HL-60 (cell line): ENCODE data around the gene PLD5.

ENCODE experiments used
- DNase-seq, 2 experiments: peaks; one replicate each; pipeline ENCODE4 v3.0.0-alpha.2; 2010 to 2020; ENCODE audit warnings: low read depth in 1 of 2, low spot score in 1 of 2
- H3K27ac ChIP-seq: fragments of 250-450 bp; sonication (Bioruptor Pico); replicated peaks from 2 replicates; pipeline ENCODE4 v1.5.1; 2020; ENCODE audit warnings: mild to moderate bottlenecking, moderate library complexity
- H3K27me3 ChIP-seq: fragments of 250-450 bp; sonication (Bioruptor Pico); 2 replicates; pipeline ENCODE4 v1.5.1; 2021; ENCODE audit warnings: mild to moderate bottlenecking, moderate library complexity; ENCODE audit not compliant: insufficient read depth, poor library complexity, severe bottlenecking
- H3K4me3 ChIP-seq: replicated peaks from 2 replicates; pipeline ENCODE4 v1.5.1; 2011; ENCODE audit warnings: mild to moderate bottlenecking, control low read depth, low read length; ENCODE audit not compliant: insufficient read depth
- GABPA ChIP-seq: IDR thresholded peaks from 2 replicates; pipeline ENCODE4 v1.6.1; 2012; ENCODE audit warnings: low read depth
- POLR2AphosphoS5 ChIP-seq: IDR thresholded peaks from 2 replicates; pipeline ENCODE4 v1.6.1; 2012; ENCODE audit warnings: low read depth
- REST ChIP-seq: IDR thresholded peaks from 2 replicates; pipeline ENCODE4 v1.6.1; 2012; ENCODE audit warnings: low read depth; ENCODE audit not compliant: insufficient replicate concordance
- SPI1 ChIP-seq: IDR thresholded peaks from 2 replicates; pipeline ENCODE4 v1.6.1; 2012; ENCODE audit warnings: low read depth, mild to moderate bottlenecking, borderline replicate concordance
- TF ChIP-seq, protein P1 (sequence below): IDR thresholded peaks from one replicate; pipeline ENCODE4 v1.5.1; 2011; ENCODE audit warnings: low read length, control low read depth, inconsistent platforms; ENCODE audit not compliant: insufficient read depth

Gene PLD5

GRCh38 chr1:242546849-242547729 lies 22.6 kb upstream of the PLD5 start:
- no peak for TF ChIP-seq SPI1
- TF ChIP-seq, protein P1, sequence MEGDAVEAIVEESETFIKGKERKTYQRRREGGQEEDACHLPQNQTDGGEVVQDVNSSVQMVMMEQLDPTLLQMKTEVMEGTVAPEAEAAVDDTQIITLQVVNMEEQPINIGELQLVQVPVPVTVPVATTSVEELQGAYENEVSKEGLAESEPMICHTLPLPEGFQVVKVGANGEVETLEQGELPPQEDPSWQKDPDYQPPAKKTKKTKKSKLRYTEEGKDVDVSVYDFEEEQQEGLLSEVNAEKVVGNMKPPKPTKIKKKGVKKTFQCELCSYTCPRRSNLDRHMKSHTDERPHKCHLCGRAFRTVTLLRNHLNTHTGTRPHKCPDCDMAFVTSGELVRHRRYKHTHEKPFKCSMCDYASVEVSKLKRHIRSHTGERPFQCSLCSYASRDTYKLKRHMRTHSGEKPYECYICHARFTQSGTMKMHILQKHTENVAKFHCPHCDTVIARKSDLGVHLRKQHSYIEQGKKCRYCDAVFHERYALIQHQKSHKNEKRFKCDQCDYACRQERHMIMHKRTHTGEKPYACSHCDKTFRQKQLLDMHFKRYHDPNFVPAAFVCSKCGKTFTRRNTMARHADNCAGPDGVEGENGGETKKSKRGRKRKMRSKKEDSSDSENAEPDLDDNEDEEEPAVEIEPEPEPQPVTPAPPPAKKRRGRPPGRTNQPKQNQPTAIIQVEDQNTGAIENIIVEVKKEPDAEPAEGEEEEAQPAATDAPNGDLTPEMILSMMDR, result no peak
- no peak for TF ChIP-seq GABPA
- TF ChIP-seq REST, result no peak
- TF ChIP-seq POLR2AphosphoS5, result no peak
- H3K4me3 ChIP-seq, result no peak overlapping the region
- DNase-seq, result no peak
- H3K27ac ChIP-seq, result no peak overlapping the region
- no peaks in the 10 kb centered on the region for H3K27me3 ChIP-seq

DNA sequence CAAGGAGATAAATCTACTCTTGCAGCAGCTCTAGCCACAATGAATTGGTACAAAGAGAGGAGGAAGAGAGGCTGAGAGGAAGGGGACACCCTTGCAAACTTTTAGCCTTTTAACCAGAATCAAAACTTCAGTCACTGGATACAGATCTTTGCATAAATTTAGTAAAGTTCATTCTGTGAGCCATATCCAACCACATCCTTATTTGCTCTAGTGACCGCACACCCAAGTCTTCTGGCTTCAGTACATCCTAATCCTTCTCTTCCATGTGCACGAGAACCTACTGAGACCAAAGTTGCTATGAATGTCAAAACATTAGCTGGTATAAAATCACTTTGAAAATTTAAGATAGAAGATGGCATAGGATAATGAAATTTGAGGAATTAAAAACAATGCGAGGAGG lies 21.9 kb upstream of the PLD5 start:
- no peaks in the 10 kb centered on the region for H3K27me3 ChIP-seq
- TF ChIP-seq, protein P1, result no peak
- TF ChIP-seq POLR2AphosphoS5, result no peak
- TF ChIP-seq REST, result no peak
- TF ChIP-seq GABPA, result no peak
- no peak for TF ChIP-seq SPI1
- no peak overlapping the region for H3K4me3 ChIP-seq
- no peak overlapping the region for H3K27ac ChIP-seq
- no peak for DNase-seq

GRCh38 chr1:242544071-242544470 lies 19.6 kb upstream of the PLD5 start:
- DNase-seq, result no peak
- H3K27me3 ChIP-seq, result no peaks in the 10 kb centered on the region
- H3K27ac ChIP-seq, result no peak overlapping the region
- TF ChIP-seq POLR2AphosphoS5, result no peak
- no peak overlapping the region for H3K4me3 ChIP-seq

- Histone ChIP-seq H3K4me3 (no peak overlapping the region), H3K27ac (no peak overlapping the region), H3K27me3 (peaks cover 2% of the 10 kb centered on the region)
- TF ChIP-seq POLR2AphosphoS5 (no peak), REST (peak; percentile 85)
- TF ChIP-seq, protein P1, result no peak
- DNase-seq, result no peak
Measured at GRCh38 chr1:242542271-242542670, 17.8 kb upstream of the PLD5 start.
